ENCODE results near the gene PAK1.

Gene PAK1

GRCh38 chr11:77310721-77311120 lies 163.2 kb downstream of the PAK1 start:
- TF ChIP-seq CTCF (IDR thresholded peaks at IDR 0.05; ENCODE audit: low read depth, low read length) = no peak
- H3K9me3 ChIP-seq = no peaks in the 10 kb centered on the region
- H3K27me3 ChIP-seq = no peaks in the 10 kb centered on the region
- H3K36me3 ChIP-seq = no peaks in the 10 kb centered on the region
- no peak overlapping the region for H3K4me3 ChIP-seq (ENCODE audit: low read depth, low read length)
- no peaks in the 10 kb centered on the region for H3K4me1 ChIP-seq
- no peak for DNase-seq

GRCh38 chr11:77309401-77310085 lies 164.4 kb downstream of the PAK1 start:
- Histone ChIP-seq H3K4me3 (ENCODE audit: low read depth, low read length) (no peak overlapping the region), H3K36me3 (no peaks in the 10 kb centered on the region), H3K4me1 (no peaks in the 10 kb centered on the region), H3K27me3 (no peaks in the 10 kb centered on the region), H3K9me3 (no peaks in the 10 kb centered on the region)
- DNase-seq = no peak
- TF ChIP-seq CTCF (IDR thresholded peaks at IDR 0.05; ENCODE audit: low read depth, low read length) = no peak

GRCh38 chr11:77308838-77309237 lies 165.1 kb downstream of the PAK1 start:
- no peaks in the 10 kb centered on the region for H3K27me3 ChIP-seq
- H3K4me3 ChIP-seq (ENCODE audit: low read depth, low read length) = no peak overlapping the region
- no peak for TF ChIP-seq CTCF (IDR thresholded peaks at IDR 0.05; ENCODE audit: low read depth, low read length)
- H3K9me3 ChIP-seq = no peaks in the 10 kb centered on the region
- no peak for DNase-seq
- no peaks in the 10 kb centered on the region for H3K36me3 ChIP-seq
- H3K4me1 ChIP-seq = no peaks in the 10 kb centered on the region

- no peaks in the 10 kb centered on the region for H3K9me3 ChIP-seq
- no peak for TF ChIP-seq CTCF (IDR thresholded peaks at IDR 0.05; ENCODE audit: low read depth, low read length)
- H3K27me3 ChIP-seq = no peaks in the 10 kb centered on the region
- no peaks in the 10 kb centered on the region for H3K36me3 ChIP-seq
- no peak overlapping the region for H3K4me3 ChIP-seq (ENCODE audit: low read depth, low read length)
- no peak for DNase-seq
- peaks cover 9% of the 10 kb centered on the region for H3K4me1 ChIP-seq
These were observed 170.6 kb downstream of the PAK1 start for GRCh38 chr11:77303328-77303727.

GRCh38 chr11:77302752-77303151 lies 171.1 kb downstream of the PAK1 start:
- no peaks in the 10 kb centered on the region for H3K36me3 ChIP-seq
- no peak for DNase-seq
- H3K4me3 ChIP-seq (ENCODE audit: low read depth, low read length) = no peak overlapping the region
- H3K9me3 ChIP-seq = no peaks in the 10 kb centered on the region
- peaks cover 9% of the 10 kb centered on the region for H3K4me1 ChIP-seq
- no peak for TF ChIP-seq CTCF (IDR thresholded peaks at IDR 0.05; ENCODE audit: low read depth, low read length)
- H3K27me3 ChIP-seq = no peaks in the 10 kb centered on the region

- no peak for TF ChIP-seq CTCF (IDR thresholded peaks at IDR 0.05; ENCODE audit: low read depth, low read length)
- peaks cover 9% of the 10 kb centered on the region for H3K4me1 ChIP-seq
- H3K27me3 ChIP-seq = no peaks in the 10 kb centered on the region
- no peak within 1 kb of the TSS for H3K4me3 ChIP-seq (ENCODE audit: low read depth, low read length)
- no peak for DNase-seq
- no peaks in the 10 kb centered on the region for H3K36me3 ChIP-seq
- H3K9me3 ChIP-seq = no peaks in the 10 kb centered on the region
These were observed 172.4 kb downstream of the PAK1 start, which contains the start of gene GDPD4 for GRCh38 chr11:77301510-77301909. GDPD4 (minus strand) TSS chr11:77301686; CDS start chr11:77285137, 16,549 bp downstream.

Measured in BE2C (cell line).